Measurements from ENCODE around the gene TOP1.
A peak's percentile ranks its signal among the peaks of the same experiment; 100 is the strongest.
"Not testable (repeated sequence)": the region's sequence is repeated elsewhere in the genome, so short reads cannot be mapped to it uniquely, and the experiment has no call there.

Gene TOP1

DNA sequence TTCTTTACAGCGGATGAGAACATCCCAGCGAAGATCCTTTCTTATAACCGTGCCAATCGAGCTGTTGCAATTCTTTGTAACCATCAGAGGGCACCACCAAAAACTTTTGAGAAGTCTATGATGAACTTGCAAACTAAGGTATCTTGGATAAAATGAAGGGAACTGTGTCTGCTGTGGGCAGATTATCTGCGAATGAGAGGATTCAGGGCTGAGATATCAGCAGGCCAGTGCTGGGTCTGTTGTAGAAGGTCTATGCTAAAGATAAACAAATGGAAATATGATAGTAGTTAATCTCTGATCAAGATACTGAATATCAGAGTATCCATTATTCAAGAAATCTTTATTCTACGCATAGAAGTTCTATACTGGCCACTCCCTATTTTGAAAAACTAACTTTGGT is 89.5 kb downstream of the TOP1 start:
- H3K27ac ChIP-seq (ENCODE audit: low read length); H3K4me3 ChIP-seq (ENCODE audit: low read depth in 1 of 2, low read length in 2 of 2); DNase-seq; H4K20me1 ChIP-seq (ENCODE audit: insufficient read depth, low read length); H3K27me3 ChIP-seq (ENCODE audit: insufficient read depth, low read length, poor library complexity); H3K4me2 ChIP-seq (ENCODE audit: insufficient read depth, low read length); H3K79me2 ChIP-seq (ENCODE audit: insufficient read depth, low read length); H2AFZ ChIP-seq (ENCODE audit: low read depth, low read length); H3K9ac ChIP-seq (ENCODE audit: low read depth, low read length); H3K9me3 ChIP-seq (ENCODE audit: insufficient read depth, low read length, severe bottlenecking); H3K4me1 ChIP-seq (ENCODE audit: insufficient read depth, low read length); ATAC-seq (ENCODE audit: insufficient read depth, low read depth): not testable (repeated sequence)
- H3K36me3 ChIP-seq (ENCODE audit: insufficient read depth, low read length): peaks cover 97% of the 10 kb centered on the region
- TF ChIP-seq, protein P1, sequence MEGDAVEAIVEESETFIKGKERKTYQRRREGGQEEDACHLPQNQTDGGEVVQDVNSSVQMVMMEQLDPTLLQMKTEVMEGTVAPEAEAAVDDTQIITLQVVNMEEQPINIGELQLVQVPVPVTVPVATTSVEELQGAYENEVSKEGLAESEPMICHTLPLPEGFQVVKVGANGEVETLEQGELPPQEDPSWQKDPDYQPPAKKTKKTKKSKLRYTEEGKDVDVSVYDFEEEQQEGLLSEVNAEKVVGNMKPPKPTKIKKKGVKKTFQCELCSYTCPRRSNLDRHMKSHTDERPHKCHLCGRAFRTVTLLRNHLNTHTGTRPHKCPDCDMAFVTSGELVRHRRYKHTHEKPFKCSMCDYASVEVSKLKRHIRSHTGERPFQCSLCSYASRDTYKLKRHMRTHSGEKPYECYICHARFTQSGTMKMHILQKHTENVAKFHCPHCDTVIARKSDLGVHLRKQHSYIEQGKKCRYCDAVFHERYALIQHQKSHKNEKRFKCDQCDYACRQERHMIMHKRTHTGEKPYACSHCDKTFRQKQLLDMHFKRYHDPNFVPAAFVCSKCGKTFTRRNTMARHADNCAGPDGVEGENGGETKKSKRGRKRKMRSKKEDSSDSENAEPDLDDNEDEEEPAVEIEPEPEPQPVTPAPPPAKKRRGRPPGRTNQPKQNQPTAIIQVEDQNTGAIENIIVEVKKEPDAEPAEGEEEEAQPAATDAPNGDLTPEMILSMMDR (IDR thresholded peaks at IDR 0.05; ENCODE audit: borderline replicate concordance, extremely low read depth, low read length, poor library complexity, severe bottlenecking): peak; percentile 26

DNA sequence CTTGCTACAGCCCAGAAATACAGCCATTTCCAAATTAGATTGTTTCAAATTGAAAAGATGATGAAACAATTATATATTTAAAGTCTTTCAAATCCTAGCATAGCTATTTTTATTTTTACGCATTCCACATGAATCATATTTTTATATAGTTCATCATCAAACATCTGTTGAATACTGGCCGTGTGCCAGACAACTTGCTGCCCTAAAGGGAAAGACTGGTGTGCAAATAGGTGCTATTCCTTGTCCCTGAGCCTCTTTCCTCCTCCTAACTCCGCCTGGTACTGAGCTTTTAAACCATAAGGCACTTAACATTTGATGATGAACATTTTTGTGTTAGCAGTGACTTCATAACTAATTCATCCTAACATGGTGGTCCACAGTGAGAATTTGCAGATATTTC is 90.0 kb downstream of the TOP1 start:
- Histone ChIP-seq H3K79me2 (ENCODE audit: insufficient read depth, low read length) (no peaks in the 10 kb centered on the region), H3K4me3 (ENCODE audit: low read depth in 1 of 2, low read length in 2 of 2) (no peak overlapping the region), H3K4me1 (ENCODE audit: insufficient read depth, low read length) (no peaks in the 10 kb centered on the region), H3K4me2 (ENCODE audit: insufficient read depth, low read length) (no peak overlapping the region), H2AFZ (ENCODE audit: low read depth, low read length) (no peak overlapping the region), H3K36me3 (ENCODE audit: insufficient read depth, low read length) (peaks cover 98% of the 10 kb centered on the region), H3K27me3 (ENCODE audit: insufficient read depth, low read length, poor library complexity) (no peaks in the 10 kb centered on the region), H3K9ac (ENCODE audit: low read depth, low read length) (no peak overlapping the region), H3K9me3 (ENCODE audit: insufficient read depth, low read length, severe bottlenecking) (no peaks in the 10 kb centered on the region), H4K20me1 (ENCODE audit: insufficient read depth, low read length) (peaks cover 4% of the 10 kb centered on the region; the same call in 1 of the 2 replicates), H3K27ac (ENCODE audit: low read length) (no peak overlapping the region)
- DNase-seq (no peak), ATAC-seq (ENCODE audit: insufficient read depth, low read depth) (no peak)
- TF ChIP-seq EZH2 (IDR thresholded peaks at IDR 0.05; ENCODE audit: borderline replicate concordance, low read depth, low read length, severe bottlenecking): no peak
- TF ChIP-seq, protein P1 (IDR thresholded peaks at IDR 0.05; ENCODE audit: borderline replicate concordance, extremely low read depth, low read length, poor library complexity, severe bottlenecking): no peak

DNA sequence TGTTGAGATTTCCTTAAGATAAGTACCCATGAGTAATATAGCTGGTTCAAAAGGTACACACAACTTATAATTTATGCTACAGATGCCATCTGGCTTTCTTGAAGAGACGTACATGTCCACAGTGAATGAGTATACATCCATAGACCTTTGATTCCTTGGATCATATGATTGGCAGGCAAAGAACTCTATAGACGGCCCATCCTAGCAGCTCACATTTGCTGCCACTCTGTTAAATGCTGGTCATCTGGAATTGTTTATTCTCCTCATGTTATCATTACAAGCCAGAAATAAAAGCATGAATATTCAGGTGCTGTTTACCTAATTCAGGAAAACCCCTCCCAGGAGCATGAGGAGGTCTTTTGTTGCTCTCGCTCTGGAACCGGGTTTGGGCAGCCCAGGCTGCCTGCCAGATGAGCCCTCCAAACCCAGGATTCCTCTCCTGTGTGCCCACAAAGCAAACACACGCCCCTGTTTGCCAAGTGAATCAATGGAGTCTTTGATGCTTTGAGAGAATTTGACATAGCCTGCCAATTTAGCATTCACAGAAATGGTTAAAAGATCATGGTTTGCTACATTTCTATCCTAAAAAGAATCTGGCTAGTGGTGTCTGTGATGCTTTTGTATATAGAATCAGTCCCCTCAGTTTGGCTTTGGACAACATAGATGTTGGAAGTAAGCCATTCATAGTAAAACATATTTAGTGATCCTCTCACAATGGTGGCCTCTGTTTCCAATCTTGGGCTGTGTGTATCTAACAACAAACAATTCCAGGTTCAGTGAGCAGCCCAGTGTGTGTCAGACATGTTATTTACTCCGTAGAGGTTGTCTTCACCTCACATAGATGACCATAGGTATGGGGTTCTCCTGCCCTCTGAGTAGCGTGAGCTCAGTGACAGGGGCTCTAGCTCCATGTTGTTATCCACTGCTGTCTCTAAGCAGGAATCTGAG is 91.3 kb downstream of the TOP1 start:
- Histone ChIP-seq H3K27me3 (ENCODE audit: insufficient read depth, low read length, poor library complexity) (no peaks in the 10 kb centered on the region), H3K9ac (ENCODE audit: low read depth, low read length) (no peak overlapping the region), H3K4me3 (ENCODE audit: low read depth in 1 of 2, low read length in 2 of 2) (no peak overlapping the region), H3K36me3 (ENCODE audit: insufficient read depth, low read length) (peaks cover 96% of the 10 kb centered on the region), H3K4me2 (ENCODE audit: insufficient read depth, low read length) (no peak overlapping the region), H3K9me3 (ENCODE audit: insufficient read depth, low read length, severe bottlenecking) (no peaks in the 10 kb centered on the region), H4K20me1 (ENCODE audit: insufficient read depth, low read length) (no peaks in the 10 kb centered on the region; the same call in 1 of the 2 replicates), H3K4me1 (ENCODE audit: insufficient read depth, low read length) (no peaks in the 10 kb centered on the region), H3K27ac (ENCODE audit: low read length) (no peak overlapping the region), H3K79me2 (ENCODE audit: insufficient read depth, low read length) (no peaks in the 10 kb centered on the region), H2AFZ (ENCODE audit: low read depth, low read length) (no peak overlapping the region)
- ATAC-seq (ENCODE audit: insufficient read depth, low read depth) (no peak), DNase-seq (no peak)
- no peak for TF ChIP-seq EZH2 (IDR thresholded peaks at IDR 0.05; ENCODE audit: borderline replicate concordance, low read depth, low read length, severe bottlenecking)
- TF ChIP-seq, protein P1 (IDR thresholded peaks at IDR 0.05; ENCODE audit: borderline replicate concordance, extremely low read depth, low read length, poor library complexity, severe bottlenecking): no peak
